GM21423 (cell line): ENCODE measurements around the gene HYAL2.
A peak's percentile ranks its signal among the peaks of the same experiment; 100 is the strongest.
"Not testable (repeated sequence)": the region's sequence is repeated elsewhere in the genome, so short reads cannot be mapped to it uniquely, and the experiment has no call there.

Experiments
- ATAC-seq: cut with Tn5 transposase; IDR thresholded peaks from one replicate; pipeline ENCODE4 v1.9.1; 2021; ENCODE audit warnings: mild to moderate bottlenecking, moderate library complexity; ENCODE audit not compliant: unreplicated experiment

HYAL2 gene

GRCh38 chr3:50293079-50293801, 29.3 kb downstream of the HYAL2 start:
- no peak for ATAC-seq

- ATAC-seq: peak; percentile 91
Observed at GRCh38 chr3:50292159-50293078, 30.1 kb downstream of the HYAL2 start, which contains the start of gene IFRD2. TSS of gene IFRD2 (minus strand) at chr3:50292429. CDS start at chr3:50292274, 155 bp downstream.

- ATAC-seq: no peak
Observed at GRCh38 chr3:50290161-50290641, 32.3 kb downstream of the HYAL2 start.

- no peak for ATAC-seq
Observed at GRCh38 chr3:50289130-50289529, 33.4 kb downstream of the HYAL2 start.

- ATAC-seq: no peak
Observed at GRCh38 chr3:50288387-50289007, 34.0 kb downstream of the HYAL2 start.

- ATAC-seq: no peak
Observed at GRCh38 chr3:50287262-50287661, 35.3 kb downstream of the HYAL2 start.

- no peak for ATAC-seq
Observed at GRCh38 chr3:50286322-50287227, 36.0 kb downstream of the HYAL2 start.

- ATAC-seq: not testable (repeated sequence)
Observed at GRCh38 chr3:50284121-50284520, 38.4 kb downstream of the HYAL2 start.

- no peak for ATAC-seq
Observed at GRCh38 chr3:50279255-50280016, 43.1 kb downstream of the HYAL2 start.

- ATAC-seq: no peak
Observed at GRCh38 chr3:50278880-50279224, 43.7 kb downstream of the HYAL2 start, which contains the start of gene LSMEM2. TSS of gene LSMEM2 (plus strand) at chr3:50279087. CDS start at chr3:50279114, 27 bp downstream.

- ATAC-seq: no peak
Observed at GRCh38 chr3:50278123-50278879, 44.2 kb downstream of the HYAL2 start.

- no peak for ATAC-seq
Observed at GRCh38 chr3:50276762-50277101, 45.8 kb downstream of the HYAL2 start.

GRCh38 chr3:50275996-50276761, 46.4 kb downstream of the HYAL2 start:
- ATAC-seq: no peak

GRCh38 chr3:50275141-50275995, 47.2 kb downstream of the HYAL2 start:
- ATAC-seq: no peak

- no peak for ATAC-seq
Observed at GRCh38 chr3:50274371-50275104, 48.0 kb downstream of the HYAL2 start.

GRCh38 chr3:50273689-50274065, 48.9 kb downstream of the HYAL2 start:
- no peak for ATAC-seq
